ENCODE measurements around the gene SLC10A7.

- TF ChIP-seq, protein P1, sequence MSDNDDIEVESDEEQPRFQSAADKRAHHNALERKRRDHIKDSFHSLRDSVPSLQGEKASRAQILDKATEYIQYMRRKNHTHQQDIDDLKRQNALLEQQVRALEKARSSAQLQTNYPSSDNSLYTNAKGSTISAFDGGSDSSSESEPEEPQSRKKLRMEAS (IDR thresholded peaks at IDR 0.05; ENCODE audit: low read depth, low read length) = no peak
- TF ChIP-seq, protein P2, sequence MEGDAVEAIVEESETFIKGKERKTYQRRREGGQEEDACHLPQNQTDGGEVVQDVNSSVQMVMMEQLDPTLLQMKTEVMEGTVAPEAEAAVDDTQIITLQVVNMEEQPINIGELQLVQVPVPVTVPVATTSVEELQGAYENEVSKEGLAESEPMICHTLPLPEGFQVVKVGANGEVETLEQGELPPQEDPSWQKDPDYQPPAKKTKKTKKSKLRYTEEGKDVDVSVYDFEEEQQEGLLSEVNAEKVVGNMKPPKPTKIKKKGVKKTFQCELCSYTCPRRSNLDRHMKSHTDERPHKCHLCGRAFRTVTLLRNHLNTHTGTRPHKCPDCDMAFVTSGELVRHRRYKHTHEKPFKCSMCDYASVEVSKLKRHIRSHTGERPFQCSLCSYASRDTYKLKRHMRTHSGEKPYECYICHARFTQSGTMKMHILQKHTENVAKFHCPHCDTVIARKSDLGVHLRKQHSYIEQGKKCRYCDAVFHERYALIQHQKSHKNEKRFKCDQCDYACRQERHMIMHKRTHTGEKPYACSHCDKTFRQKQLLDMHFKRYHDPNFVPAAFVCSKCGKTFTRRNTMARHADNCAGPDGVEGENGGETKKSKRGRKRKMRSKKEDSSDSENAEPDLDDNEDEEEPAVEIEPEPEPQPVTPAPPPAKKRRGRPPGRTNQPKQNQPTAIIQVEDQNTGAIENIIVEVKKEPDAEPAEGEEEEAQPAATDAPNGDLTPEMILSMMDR (IDR thresholded peaks at IDR 0.05; ENCODE audit: low read depth, low read length) = no peak
- TF ChIP-seq MYC (IDR thresholded peaks at IDR 0.05; ENCODE audit: low read depth, low read length) = no peak
Observed at GRCh38 chr4:146443525-146443924, 78.2 kb downstream of the SLC10A7 start.
